Lower lobe of right lung (tissue), 2 donors: Measurements from ENCODE around the gene SMYD3. TPM values are rescaled to one million over a fixed set of nuclear protein-coding genes. Genes with fewer than 3 reads are reported as not detected.

Experiments used
- ATAC-seq, 2 donors: fragments of 200-7000 bp; cut with Tn5 transposase; one replicate each; pipeline ENCODE4 v1.9.1; 2020 to 2022; ENCODE audit warnings: mild to moderate bottlenecking in 2 of 2, moderate library complexity in 2 of 2
- DNase-seq: peaks from one replicate; pipeline ENCODE4 v3.0.0-alpha.2; 2020
- H3K27ac ChIP-seq: fragments of 200-600 bp; one replicate; pipeline ENCODE4 v1.8.0; 2022
- H3K27me3 ChIP-seq: fragments of 200-600 bp; one replicate; pipeline ENCODE4 v1.8.0; 2022; ENCODE audit warnings: low read depth
- H3K36me3 ChIP-seq: fragments of 200-600 bp; one replicate; pipeline ENCODE4 v1.8.0; 2022; ENCODE audit warnings: mild to moderate bottlenecking
- H3K4me1 ChIP-seq: fragments of 200-600 bp; one replicate; pipeline ENCODE4 v1.8.0; 2022
- H3K4me3 ChIP-seq: fragments of 200-600 bp; one replicate; pipeline ENCODE4 v1.8.0; 2022; ENCODE audit warnings: mild to moderate bottlenecking
- H3K9me3 ChIP-seq: fragments of 200-600 bp; one replicate; pipeline ENCODE4 v1.8.0; 2022
- intact Hi-C: fragments of 100-400 bp; cut with DNase I; formaldehyde crosslinking; loops from one replicate; pipeline ENCODE4 v1.11.0; 2022
- total RNA-seq: library from RNA; stranded (reverse); fragmentation: NEBNext Ultra II Directional; extraction: Animal tissue kit (Norgen Biotek cat#: 25700); gene quantifications from one replicate; pipeline ENCODE4 v1.2.1, GENCODE V29; 2021
- TF ChIP-seq, protein P1 (sequence below): fragments of 200-600 bp; IDR thresholded peaks from one replicate; pipeline ENCODE4 v1.8.0; 2022; ENCODE audit warnings: antibody characterized with exemption, mild to moderate bottlenecking
- donor health status: DM: no; HTN: yes; CAD: no; lungs with severe emphysema.

The SMYD3 gene
- total RNA-seq, 1 donor from 2014 or later, result 20.5 TPM

DNA sequence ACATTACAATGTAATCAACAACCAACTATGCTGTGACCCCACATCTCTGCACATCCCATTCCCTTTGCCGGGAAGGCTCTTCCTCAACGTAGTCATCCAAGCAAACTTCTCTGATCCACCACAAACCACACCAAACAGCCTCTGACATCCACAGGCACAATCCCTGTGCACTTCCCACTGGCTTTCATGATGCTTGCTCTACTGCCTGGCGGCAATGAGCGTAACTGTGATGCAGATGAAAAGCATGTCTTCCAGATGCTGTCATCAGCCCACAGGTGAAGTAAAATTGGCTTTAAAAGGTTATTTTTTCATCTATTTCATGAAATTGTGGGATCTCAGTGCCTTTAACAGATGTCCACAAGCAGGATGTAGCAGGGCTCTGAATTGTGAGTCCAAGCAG is 635.2 kb downstream of the SMYD3 start:
- Histone ChIP-seq H3K9me3 (no peaks in the 10 kb centered on the region), H3K27ac (no peak overlapping the region), H3K27me3 (no peaks in the 10 kb centered on the region), H3K4me1 (peaks cover 31% of the 10 kb centered on the region), H3K36me3 (no peaks in the 10 kb centered on the region), H3K4me3 (no peak overlapping the region)
- ATAC-seq (no peak), DNase-seq (no peak)
- TF ChIP-seq, protein P1, sequence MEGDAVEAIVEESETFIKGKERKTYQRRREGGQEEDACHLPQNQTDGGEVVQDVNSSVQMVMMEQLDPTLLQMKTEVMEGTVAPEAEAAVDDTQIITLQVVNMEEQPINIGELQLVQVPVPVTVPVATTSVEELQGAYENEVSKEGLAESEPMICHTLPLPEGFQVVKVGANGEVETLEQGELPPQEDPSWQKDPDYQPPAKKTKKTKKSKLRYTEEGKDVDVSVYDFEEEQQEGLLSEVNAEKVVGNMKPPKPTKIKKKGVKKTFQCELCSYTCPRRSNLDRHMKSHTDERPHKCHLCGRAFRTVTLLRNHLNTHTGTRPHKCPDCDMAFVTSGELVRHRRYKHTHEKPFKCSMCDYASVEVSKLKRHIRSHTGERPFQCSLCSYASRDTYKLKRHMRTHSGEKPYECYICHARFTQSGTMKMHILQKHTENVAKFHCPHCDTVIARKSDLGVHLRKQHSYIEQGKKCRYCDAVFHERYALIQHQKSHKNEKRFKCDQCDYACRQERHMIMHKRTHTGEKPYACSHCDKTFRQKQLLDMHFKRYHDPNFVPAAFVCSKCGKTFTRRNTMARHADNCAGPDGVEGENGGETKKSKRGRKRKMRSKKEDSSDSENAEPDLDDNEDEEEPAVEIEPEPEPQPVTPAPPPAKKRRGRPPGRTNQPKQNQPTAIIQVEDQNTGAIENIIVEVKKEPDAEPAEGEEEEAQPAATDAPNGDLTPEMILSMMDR, result no peak
- intact Hi-C loops, result no loop called here

DNA sequence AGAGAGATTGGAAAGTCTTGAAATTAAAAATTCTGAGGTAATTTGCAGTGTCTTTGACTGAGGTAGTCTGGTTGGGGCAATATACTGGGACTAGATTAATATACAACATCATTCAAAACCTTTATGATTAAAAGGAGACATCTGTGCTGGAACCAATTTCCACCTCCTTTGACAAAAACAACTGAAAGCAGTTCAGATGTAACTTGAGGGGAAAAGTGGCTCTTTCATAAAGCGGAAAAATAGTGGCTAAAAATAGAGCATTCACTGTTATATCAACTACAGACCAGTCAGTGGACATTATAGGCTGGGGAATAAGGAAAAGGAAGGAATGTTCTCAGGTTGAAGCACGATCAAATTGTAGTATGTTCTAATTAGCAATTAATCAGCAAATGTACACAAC is 635.9 kb downstream of the SMYD3 start:
- Histone ChIP-seq H3K27me3 (no peaks in the 10 kb centered on the region), H3K9me3 (no peaks in the 10 kb centered on the region), H3K4me1 (peaks cover 29% of the 10 kb centered on the region), H3K36me3 (no peaks in the 10 kb centered on the region), H3K27ac (no peak overlapping the region), H3K4me3 (no peak overlapping the region)
- TF ChIP-seq, protein P1, result no peak
- ATAC-seq (no peak), DNase-seq (no peak)
- intact Hi-C loops, result no loop called here

DNA sequence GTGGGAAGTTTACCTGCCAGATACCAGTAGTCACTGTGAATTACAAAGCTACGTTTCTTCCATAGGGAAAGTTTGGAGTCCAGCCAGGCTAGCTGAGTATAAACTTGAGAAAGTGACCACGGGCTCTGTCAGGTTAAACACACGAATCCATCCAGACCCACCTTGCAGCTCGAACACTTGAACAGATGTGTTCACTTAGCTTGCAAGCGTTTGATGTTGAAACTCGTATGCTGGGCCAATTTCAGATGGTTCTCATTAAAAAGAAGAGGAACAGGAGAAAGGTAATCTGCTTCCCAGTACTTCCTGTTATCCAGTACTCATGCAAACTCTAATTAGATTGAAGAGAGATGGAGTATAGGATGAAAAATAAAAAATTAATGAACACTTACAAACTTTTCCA is 636.4 kb downstream of the SMYD3 start:
- Histone ChIP-seq H3K27me3 (no peaks in the 10 kb centered on the region), H3K4me3 (no peak overlapping the region), H3K27ac (no peak overlapping the region), H3K9me3 (no peaks in the 10 kb centered on the region), H3K4me1 (peaks cover 24% of the 10 kb centered on the region), H3K36me3 (no peaks in the 10 kb centered on the region)
- no peak for ATAC-seq
- TF ChIP-seq, protein P1, result no peak
- intact Hi-C loops, result no loop called here
- no peak for DNase-seq

DNA sequence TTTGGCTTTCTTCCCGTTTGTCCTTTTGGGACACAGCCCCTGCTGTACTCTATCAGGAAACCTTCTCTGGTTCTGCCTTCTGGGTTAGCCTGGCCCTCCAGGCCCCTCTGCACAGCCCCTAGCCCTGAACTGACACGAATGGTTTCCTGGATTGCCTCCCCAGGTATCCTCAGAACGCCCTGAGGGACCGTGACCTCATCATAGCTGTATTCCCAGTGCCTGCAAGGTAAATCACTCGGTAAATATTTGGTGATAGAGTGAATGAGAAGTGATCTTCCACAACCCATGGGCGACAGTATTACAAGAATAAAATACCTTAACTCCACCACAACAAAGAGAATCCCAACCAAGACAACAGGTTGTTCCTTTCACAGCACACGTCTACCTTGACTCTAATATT is 637.2 kb downstream of the SMYD3 start:
- Histone ChIP-seq H3K4me1 (peaks cover 16% of the 10 kb centered on the region), H3K9me3 (no peaks in the 10 kb centered on the region), H3K27ac (no peak overlapping the region), H3K27me3 (no peaks in the 10 kb centered on the region), H3K36me3 (no peaks in the 10 kb centered on the region), H3K4me3 (no peak overlapping the region)
- DNase-seq (no peak), ATAC-seq (no peak)
- TF ChIP-seq, protein P1, result no peak
- intact Hi-C loops, result no loop called here

DNA sequence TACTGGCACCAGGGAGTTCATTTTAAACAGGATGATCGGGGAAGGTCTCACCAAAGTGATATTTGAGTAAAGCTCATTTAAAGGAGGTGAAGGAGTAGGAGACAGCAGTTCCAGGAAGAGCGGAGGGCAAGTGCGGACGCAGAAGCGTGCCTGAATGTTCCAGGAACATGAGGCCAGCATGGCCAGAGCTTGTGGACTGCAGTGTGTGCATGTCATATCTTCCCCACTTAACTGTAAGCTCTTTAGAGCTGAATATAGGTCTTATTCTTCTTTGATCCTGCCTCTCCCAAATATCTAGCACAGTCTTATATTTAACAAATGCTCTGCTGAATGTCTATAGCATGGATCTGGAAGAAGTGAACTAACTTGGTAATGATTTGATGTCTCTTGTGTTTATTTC is 639.3 kb downstream of the SMYD3 start:
- H3K4me3 ChIP-seq, result no peak overlapping the region
- no peak overlapping the region for H3K27ac ChIP-seq
- no peak for ATAC-seq
- H3K9me3 ChIP-seq, result no peaks in the 10 kb centered on the region
- TF ChIP-seq, protein P1, result no peak
- intact Hi-C loops, result no loop called here
- no peaks in the 10 kb centered on the region for H3K27me3 ChIP-seq
- H3K36me3 ChIP-seq, result peaks cover 10% of the 10 kb centered on the region
- DNase-seq, result no peak
- no peaks in the 10 kb centered on the region for H3K4me1 ChIP-seq

DNA sequence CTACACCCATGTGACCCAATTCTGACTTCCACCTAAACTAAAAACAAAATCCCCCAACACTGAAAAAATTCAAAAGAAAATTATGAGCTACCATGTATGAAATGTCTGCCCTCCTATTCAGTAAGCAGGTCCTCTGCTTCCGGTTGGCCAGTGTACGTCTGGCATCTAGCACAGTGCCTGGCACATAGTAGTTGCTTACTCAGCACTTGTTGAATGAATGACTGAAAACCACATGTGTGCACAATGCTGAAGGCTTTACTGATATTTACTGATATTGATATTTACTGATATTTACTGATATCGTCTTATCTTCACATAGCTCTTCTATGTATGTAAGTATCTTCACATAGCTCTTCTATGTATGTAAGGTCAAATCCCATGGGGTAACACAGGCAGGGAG is 642.2 kb downstream of the SMYD3 start:
- Histone ChIP-seq H3K9me3 (no peaks in the 10 kb centered on the region), H3K27me3 (no peaks in the 10 kb centered on the region), H3K4me3 (no peak overlapping the region), H3K27ac (no peak overlapping the region), H3K36me3 (peaks cover 10% of the 10 kb centered on the region), H3K4me1 (no peaks in the 10 kb centered on the region)
- TF ChIP-seq, protein P1, result no peak
- DNase-seq (no peak), ATAC-seq (no peak)
- intact Hi-C loops, result no loop called here
